HPDE6-E6E7 (cell line): Measurements from ENCODE around the gene SYNDIG1.

Experiments
- DNase-seq: peaks from one replicate; pipeline ENCODE4 v3.0.0; 2011; ENCODE audit warnings: missing footprints; ENCODE audit errors: extremely low spot score

The SYNDIG1 gene

DNA sequence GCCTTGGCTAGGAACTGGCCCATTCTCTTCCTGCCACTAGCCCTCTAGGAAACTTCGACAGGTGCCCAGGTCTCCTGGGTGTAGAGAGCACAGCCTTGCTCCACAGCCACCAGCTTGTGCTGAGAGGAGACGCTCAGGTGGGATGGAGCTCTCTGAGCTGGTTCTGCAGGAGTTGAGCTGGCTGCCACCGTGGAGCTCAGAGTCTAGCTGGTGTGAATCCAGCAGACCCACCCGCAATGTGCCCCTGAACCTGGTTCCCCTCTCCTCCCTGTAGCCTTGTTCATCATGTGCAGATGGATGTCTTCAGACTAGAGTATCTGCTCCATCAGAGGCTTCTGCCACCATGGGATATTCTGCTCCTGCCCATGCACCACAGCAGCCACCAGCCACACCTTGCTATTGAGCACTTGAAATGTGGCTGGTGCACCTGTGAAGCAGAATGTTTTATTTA lies 222.5 kb downstream of the SYNDIG1 start:
- no peak for DNase-seq

- no peak for DNase-seq
Measured at GRCh38 chr20:24692446-24693200, 223.2 kb downstream of the SYNDIG1 start.

DNA sequence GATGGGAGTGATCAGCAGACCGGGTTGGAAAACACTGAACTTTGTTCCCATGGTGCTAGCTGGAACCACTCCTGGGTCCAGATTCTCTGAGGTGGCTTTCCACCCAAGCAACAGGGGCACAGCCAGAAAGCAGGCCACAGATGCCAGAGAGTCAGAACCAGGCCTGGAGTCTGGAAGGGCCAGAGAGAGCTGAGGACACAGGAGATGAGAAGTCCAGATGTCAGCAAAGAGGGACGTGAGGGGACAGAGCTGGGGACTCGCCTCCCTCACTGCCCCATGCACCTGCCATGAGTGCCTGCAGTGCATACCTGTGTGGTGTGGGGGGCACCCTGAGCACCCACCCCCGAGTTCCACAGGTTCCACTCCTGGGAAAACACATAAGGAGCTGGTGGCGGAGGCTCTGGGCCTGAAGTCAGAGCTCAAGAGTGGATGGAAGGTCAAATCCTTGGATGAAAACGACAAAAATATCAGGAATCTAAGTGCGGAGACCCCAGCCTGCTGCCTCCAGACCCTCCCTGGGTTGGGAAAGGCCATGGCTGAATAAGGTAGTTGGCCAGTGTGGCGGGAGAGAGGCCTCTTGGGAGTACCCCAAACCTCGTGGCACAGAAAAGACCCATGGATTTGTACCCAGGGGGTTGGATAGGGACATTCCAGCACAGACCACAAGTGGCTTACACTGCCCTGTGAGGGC lies 224.2 kb downstream of the SYNDIG1 start:
- no peak for DNase-seq

DNA sequence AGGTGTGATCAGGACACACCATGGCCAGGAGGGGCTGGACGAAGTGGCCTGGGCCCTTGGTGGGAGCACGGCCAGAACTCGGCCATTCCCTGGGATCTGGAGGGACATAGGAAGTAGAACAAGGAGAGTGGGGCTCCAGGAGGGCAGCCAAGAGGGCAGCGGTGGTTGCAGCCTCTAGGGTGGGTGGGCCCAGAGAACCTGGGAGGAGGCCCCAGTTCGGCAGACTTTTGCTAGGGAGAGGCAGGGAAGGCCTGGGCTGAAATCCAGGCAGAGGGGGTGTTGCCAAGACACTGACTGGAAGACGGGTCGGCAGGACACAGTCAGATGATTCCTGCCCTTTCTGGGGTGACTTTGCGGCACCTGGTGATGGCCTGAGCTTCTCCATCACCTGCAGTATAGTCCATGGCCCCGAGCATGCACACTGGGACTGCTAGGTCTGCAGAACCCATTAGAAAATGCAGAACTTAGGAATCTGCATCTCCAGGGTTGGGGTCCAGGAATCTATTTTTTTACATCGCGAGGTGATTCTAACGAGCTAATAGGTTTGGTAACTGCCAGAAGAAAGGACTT lies 224.8 kb downstream of the SYNDIG1 start:
- no peak for DNase-seq

DNA sequence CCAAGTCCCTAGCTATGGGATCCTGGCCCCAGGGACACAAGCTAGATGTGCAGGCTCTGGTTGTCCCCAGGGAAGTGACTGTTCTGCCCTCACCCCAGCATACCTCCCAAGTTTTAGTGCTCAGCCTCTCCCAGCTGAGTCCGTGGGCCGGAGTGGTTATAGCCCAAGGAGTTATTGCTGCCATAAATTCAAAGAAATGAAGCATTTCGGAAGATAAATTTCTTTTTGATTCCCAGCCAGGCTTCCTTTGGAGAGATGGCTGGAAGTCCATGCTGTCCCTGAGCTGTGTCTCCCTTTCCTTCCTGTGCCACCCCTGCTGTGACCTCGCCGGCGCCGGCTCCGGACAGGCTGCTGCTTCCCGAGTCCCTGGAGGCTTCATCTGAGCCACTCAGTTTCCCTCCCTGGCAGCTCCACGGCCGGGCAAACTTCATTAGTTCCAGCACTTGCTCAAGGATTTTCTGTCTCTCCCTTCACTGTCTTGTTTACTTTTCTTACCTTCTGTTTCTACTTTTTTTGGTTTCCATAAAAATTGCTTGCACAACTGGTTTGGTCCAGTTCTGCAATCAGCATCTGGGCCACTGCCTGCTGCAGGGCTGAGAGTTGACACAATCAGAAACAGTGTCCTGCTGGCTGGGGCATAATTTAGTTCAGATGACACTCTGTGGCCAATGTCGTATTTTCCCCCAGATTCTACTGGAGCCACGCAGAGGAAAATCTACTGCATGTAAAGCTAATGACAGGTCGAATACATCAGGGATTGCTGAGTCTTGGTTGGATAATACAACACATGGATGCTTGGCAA lies 225.5 kb downstream of the SYNDIG1 start:
- no peak for DNase-seq

DNA sequence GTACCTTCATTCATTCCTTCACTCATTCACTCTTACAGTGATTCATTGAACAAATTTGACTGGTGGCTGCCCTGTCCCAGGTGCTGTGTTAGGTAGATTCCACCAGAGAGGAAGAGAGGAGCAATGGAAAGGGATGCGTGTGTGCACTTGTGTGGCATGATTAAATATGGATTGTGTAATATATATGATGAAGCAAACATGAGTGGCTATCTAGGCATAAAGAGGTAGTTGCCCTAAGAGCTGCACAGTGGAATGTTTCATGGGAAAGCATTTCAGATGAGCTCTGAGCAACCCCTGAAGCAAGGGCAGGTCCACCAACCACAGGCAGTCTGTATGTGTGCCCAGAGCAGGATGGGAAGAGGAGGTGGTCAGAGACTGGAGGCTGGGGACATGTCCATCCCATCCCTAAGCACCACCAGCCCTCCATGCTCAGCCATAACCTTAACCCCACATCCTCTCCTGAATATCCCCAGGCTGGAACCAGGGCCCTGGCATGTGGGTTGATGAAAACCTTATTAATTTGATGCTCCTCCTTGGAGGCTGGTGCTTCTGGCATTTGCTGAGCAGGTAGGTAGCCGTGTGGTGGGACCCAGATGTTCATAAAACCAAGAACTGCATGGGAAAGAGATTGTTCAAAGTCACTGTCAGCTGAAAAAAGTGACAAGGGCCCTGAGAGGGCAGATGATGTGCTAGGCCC lies 226.2 kb downstream of the SYNDIG1 start:
- no peak for DNase-seq

GRCh38 chr20:24696396-24696795 lies 227.0 kb downstream of the SYNDIG1 start:
- DNase-seq, result no peak

GRCh38 chr20:24697411-24697810 lies 228.0 kb downstream of the SYNDIG1 start:
- no peak for DNase-seq

DNA sequence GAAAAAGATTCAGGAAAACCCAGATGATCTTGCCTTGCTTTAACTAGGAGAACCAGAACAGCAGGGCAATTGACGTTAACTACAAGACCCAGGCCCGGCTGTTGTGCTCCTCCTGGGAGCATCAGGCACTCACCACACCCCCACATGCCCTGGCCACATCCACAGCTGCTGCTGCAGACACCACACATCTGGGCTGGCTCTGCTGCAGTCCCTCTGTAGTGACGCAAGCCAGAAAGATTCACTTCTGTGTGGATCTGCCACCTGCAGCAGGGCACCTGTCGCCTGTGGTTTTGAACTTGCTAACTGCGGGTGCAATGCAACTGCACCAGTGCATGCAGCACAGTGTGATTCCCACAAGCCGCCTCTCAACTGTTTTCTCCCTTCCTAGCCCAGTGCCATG lies 228.8 kb downstream of the SYNDIG1 start:
- DNase-seq, result no peak

DNA sequence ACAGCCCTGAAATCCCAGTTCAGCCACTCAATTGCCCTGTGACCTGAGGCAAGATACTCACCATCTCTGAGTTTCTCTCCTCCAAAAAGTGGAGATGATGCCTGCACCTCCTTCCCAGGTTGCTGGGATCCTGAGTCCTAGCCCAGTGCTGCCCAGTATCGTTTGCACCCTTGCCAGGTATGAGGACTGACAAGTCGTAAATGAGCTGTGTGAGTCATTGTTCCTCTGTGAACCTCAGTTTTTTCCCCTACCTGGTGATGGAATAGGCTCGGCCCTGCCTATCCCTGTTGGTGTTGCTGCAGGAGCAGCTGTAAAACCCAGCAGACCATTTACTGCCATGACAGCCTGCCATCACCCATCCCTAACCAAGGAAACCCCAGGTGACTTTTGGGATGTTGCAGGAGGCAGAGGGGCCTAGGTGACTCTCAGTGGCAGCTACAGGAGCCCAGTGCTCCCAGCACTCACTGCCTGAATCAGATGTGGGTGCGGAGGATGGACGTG lies 229.3 kb downstream of the SYNDIG1 start:
- DNase-seq, result no peak

GRCh38 chr20:24699321-24700165 lies 230.1 kb downstream of the SYNDIG1 start:
- DNase-seq, result no peak

- no peak for DNase-seq
Measured at GRCh38 chr20:24700166-24700860, 230.9 kb downstream of the SYNDIG1 start.

- DNase-seq, result no peak
Measured at GRCh38 chr20:24701027-24701426, 231.6 kb downstream of the SYNDIG1 start.

- DNase-seq, result no peak
Measured at GRCh38 chr20:24701668-24702067, 232.2 kb downstream of the SYNDIG1 start.

- no peak for DNase-seq
Measured at GRCh38 chr20:24702501-24703283, 233.3 kb downstream of the SYNDIG1 start.

GRCh38 chr20:24703284-24703610 lies 233.8 kb downstream of the SYNDIG1 start:
- DNase-seq, result no peak

DNA sequence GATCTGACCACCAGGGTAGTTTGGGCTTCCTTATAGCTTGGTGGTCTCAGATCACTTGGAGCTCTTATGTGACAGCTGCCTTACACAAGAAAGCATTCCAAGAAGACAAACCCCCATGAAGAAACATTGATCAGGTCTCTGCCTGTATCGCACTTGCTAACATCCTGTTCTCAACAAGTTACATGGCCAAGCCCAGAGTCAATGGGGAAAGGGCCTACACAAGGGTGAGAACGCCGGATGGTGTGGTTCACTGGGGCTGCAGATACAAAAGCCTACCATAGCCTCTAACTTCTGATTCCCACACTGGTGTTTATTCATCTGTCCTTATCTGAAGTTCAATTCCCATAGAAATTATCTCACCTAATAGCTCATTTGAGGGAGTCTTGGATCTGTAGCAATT lies 235.5 kb downstream of the SYNDIG1 start:
- DNase-seq, result no peak

DNA sequence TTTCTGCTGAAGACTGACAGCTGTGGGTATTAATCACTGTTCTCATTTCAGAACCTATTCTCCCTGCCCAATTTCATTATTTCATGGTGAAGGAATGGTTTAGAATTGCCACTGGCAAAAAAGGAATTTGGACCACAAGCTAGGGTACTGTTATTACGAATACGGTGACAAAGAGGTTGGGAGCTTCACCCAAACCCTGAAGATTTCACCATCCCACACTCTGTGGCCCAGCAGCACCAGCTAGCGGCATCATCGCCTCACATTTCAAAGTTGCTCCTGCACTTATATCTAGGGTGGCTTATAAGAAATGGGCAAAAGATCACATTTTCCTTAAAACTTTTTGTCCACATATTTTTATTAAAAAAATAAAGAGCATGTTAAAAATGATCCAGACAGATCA lies 236.1 kb downstream of the SYNDIG1 start:
- no peak for DNase-seq
